ENCODE results near the gene CUL4A.
"Not testable (repeated sequence)": the region's sequence is repeated elsewhere in the genome, so short reads cannot be mapped to it uniquely, and the experiment has no call there.

The CUL4A gene

GRCh38 chr13:113209336-113209758, at the start of gene CUL4A:
CUL4A (plus strand) TSS chr13:113209613; CDS start chr13:113209628, 15 bp downstream.
- no peak for DNase-seq (ENCODE audit: low read depth)

- no peak for DNase-seq (ENCODE audit: low read depth)
Measured at GRCh38 chr13:113159701-113160100, 49.7 kb upstream of the CUL4A start.

GRCh38 chr13:113160983-113161382, 48.4 kb upstream of the CUL4A start:
- no peak for DNase-seq (ENCODE audit: low read depth)

- no peak for DNase-seq (ENCODE audit: low read depth)
Measured at GRCh38 chr13:113161433-113161832, 48.0 kb upstream of the CUL4A start.

GRCh38 chr13:113161975-113162374, 47.4 kb upstream of the CUL4A start:
- DNase-seq (ENCODE audit: low read depth) = not testable (repeated sequence)

- no peak for DNase-seq (ENCODE audit: low read depth)
Measured at GRCh38 chr13:113162783-113163685, 46.4 kb upstream of the CUL4A start.

- DNase-seq (ENCODE audit: low read depth) = no peak
Measured at GRCh38 chr13:113164492-113164891, 44.9 kb upstream of the CUL4A start.

GRCh38 chr13:113166266-113166665, 43.1 kb upstream of the CUL4A start:
- DNase-seq (ENCODE audit: low read depth) = no peak

- no peak for DNase-seq (ENCODE audit: low read depth)
Measured at GRCh38 chr13:113166681-113167080, 42.7 kb upstream of the CUL4A start.

- no peak for DNase-seq (ENCODE audit: low read depth)
Measured at GRCh38 chr13:113167155-113167554, 42.3 kb upstream of the CUL4A start.

- DNase-seq (ENCODE audit: low read depth) = no peak
Measured at GRCh38 chr13:113167575-113167974, 41.8 kb upstream of the CUL4A start.

GRCh38 chr13:113168211-113168610, 41.2 kb upstream of the CUL4A start:
- no peak for DNase-seq (ENCODE audit: low read depth)

GRCh38 chr13:113169277-113170272, 39.8 kb upstream of the CUL4A start:
- DNase-seq (ENCODE audit: low read depth) = no peak

- DNase-seq (ENCODE audit: low read depth) = no peak
Measured at GRCh38 chr13:113170511-113170910, 38.9 kb upstream of the CUL4A start.

- DNase-seq (ENCODE audit: low read depth) = no peak
Measured at GRCh38 chr13:113171250-113172125, 37.9 kb upstream of the CUL4A start.

GRCh38 chr13:113172419-113172926, 36.9 kb upstream of the CUL4A start:
- no peak for DNase-seq (ENCODE audit: low read depth)

GRCh38 chr13:113176280-113176679, 33.1 kb upstream of the CUL4A start:
- DNase-seq (ENCODE audit: low read depth) = no peak

- no peak for DNase-seq (ENCODE audit: low read depth)
Measured at GRCh38 chr13:113176822-113177221, 32.6 kb upstream of the CUL4A start.

GRCh38 chr13:113178070-113178895, 31.1 kb upstream of the CUL4A start:
- DNase-seq (ENCODE audit: low read depth) = peak; percentile 90

GRCh38 chr13:113178896-113179167, 30.6 kb upstream of the CUL4A start:
- no peak for DNase-seq (ENCODE audit: low read depth)

All from HS-27A (cell line).